GM12878 (cell line): ENCODE measurements around the gene ASCC1. TPM values are rescaled to one million over a fixed set of nuclear protein-coding genes. Genes with fewer than 3 reads are reported as not detected.

ENCODE experiments used
- CBX3 ChIP-seq: fragments of 200-600 bp; sonication (generic); IDR thresholded peaks from 2 replicates; pipeline ENCODE4 v1.6.1; 2016; ENCODE audit warnings: low read depth, borderline replicate concordance
- CHD2 ChIP-seq: IDR thresholded peaks from 2 replicates; pipeline ENCODE4 v1.6.1; 2011; ENCODE audit warnings: low read depth, low read length, improper control_type of control experiment, borderline replicate concordance
- EGR1 ChIP-seq, 2 experiments: IDR thresholded peaks; 1 replicate in 1 of 2; 2 replicates in 1 of 2; pipeline ENCODE4 v1.6.1; 2011 to 2012; ENCODE audit warnings: low read depth in 2 of 2, low read length in 2 of 2, borderline replicate concordance in 1 of 2, mild to moderate bottlenecking in 1 of 2, moderate library complexity in 1 of 2
- HCFC1 ChIP-seq: fragments of 150-350 bp; IDR thresholded peaks from 2 replicates; pipeline ENCODE4 v1.6.1; 2014; ENCODE audit warnings: low read length
- IKZF1 ChIP-seq: fragments of 450-650 bp; conservative IDR thresholded peaks from 2 replicates; pipeline ENCODE4 v1.6.1; 2017; ENCODE audit warnings: antibody characterized with exemption, mild to moderate bottlenecking
- IKZF2 ChIP-seq, 2 experiments: fragments of 450-650 bp; IDR thresholded peaks; 2 replicates each; pipeline ENCODE4 v1.6.1; 2017; ENCODE audit warnings: mild to moderate bottlenecking in 2 of 2, moderate library complexity in 2 of 2
- IRF3 ChIP-seq: fragments of 450-650 bp; IDR thresholded peaks from 2 replicates; pipeline ENCODE4 v1.6.1; 2014; ENCODE audit warnings: mild to moderate bottlenecking
- NFYB ChIP-seq: IDR thresholded peaks from 2 replicates; pipeline ENCODE4 v1.6.1; 2011; ENCODE audit warnings: low read depth, mild to moderate bottlenecking, low read length, improper control_type of control experiment, moderate library complexity; ENCODE audit not compliant: insufficient read depth
- PAX8 ChIP-seq: fragments of 450-650 bp; IDR thresholded peaks from 2 replicates; pipeline ENCODE4 v1.6.1; 2017; ENCODE audit warnings: mild to moderate bottlenecking, moderate library complexity
- PML ChIP-seq: IDR thresholded peaks from 2 replicates; pipeline ENCODE4 v1.6.1; 2012; ENCODE audit warnings: low read length, inconsistent platforms
- POLR2AphosphoS5 ChIP-seq: IDR thresholded peaks from 2 replicates; pipeline ENCODE4 v1.6.1; 2011; ENCODE audit warnings: mild to moderate bottlenecking, low read length, inconsistent platforms
- RB1 ChIP-seq: fragments of 450-650 bp; formaldehyde crosslinking; IDR thresholded peaks from 2 replicates; pipeline ENCODE4 v1.6.1; 2017; ENCODE audit warnings: mild to moderate bottlenecking, borderline replicate concordance
- SRF ChIP-seq, 2 experiments: IDR thresholded peaks; 2 replicates each; pipeline ENCODE4 v1.6.1; 2011; ENCODE audit warnings: low read depth in 2 of 2, low read length in 2 of 2, mild to moderate bottlenecking in 1 of 2, moderate library complexity in 1 of 2
- ZNF217 ChIP-seq: fragments of 450-650 bp; IDR thresholded peaks from 2 replicates; pipeline ENCODE4 v1.6.1; 2017; ENCODE audit warnings: antibody characterized with exemption, mild to moderate bottlenecking
- polyA plus RNA-seq, 11 experiments: library from polyadenylated mRNA; depleted of rRNA in 4 of 11; unstranded in 6 of 11; stranded (reverse) in 5 of 11; fragments of >200 nt; fragmentation: Nextera tagmentation in 4 of 11; fragmentation: Illumina TruSeq in 1 of 11; extraction: Ambion mirVana in 4 of 11; extraction: Trizol in 1 of 11; gene quantifications; 1 replicate in 1 of 11; 2 replicates in 10 of 11; pipeline versions ENCODE4 v1.2.1 to v1.2.3, GENCODE V29; 2011 to 2016; ENCODE audit warnings: inconsistent platforms in 2 of 11, missing spikeins in 2 of 11, low read depth in 1 of 11
- small RNA-seq: library from RNA; depleted of rRNA; stranded (forward); fragments of <200 nt; gene quantifications from one replicate; pipeline ENCODE3, GENCODE V24; 2014
- total RNA-seq, 4 experiments: library from RNA; depleted of rRNA in 3 of 4; stranded (reverse); fragments of >200 nt in 3 of 4; fragmentation: Illumina TruSeq in 1 of 4; extraction: Trizol in 1 of 4; gene quantifications; 2 replicates each; pipeline versions ENCODE4 v1.2.1 to v1.2.3, GENCODE V29; 2013 to 2021
- TF ChIP-seq, protein P1 (sequence below): fragments of 450-650 bp; IDR thresholded peaks from 2 replicates; pipeline ENCODE4 v1.6.1; 2016; ENCODE audit warnings: mild to moderate bottlenecking

ASCC1 gene
- total and polyA plus RNA-seq, 10 of the 15 experiments (the other 5 are each of a cell fraction or from before 2014, with no cell fraction given) = 23.3 to 80.6 (median 42.8) TPM

DNA sequence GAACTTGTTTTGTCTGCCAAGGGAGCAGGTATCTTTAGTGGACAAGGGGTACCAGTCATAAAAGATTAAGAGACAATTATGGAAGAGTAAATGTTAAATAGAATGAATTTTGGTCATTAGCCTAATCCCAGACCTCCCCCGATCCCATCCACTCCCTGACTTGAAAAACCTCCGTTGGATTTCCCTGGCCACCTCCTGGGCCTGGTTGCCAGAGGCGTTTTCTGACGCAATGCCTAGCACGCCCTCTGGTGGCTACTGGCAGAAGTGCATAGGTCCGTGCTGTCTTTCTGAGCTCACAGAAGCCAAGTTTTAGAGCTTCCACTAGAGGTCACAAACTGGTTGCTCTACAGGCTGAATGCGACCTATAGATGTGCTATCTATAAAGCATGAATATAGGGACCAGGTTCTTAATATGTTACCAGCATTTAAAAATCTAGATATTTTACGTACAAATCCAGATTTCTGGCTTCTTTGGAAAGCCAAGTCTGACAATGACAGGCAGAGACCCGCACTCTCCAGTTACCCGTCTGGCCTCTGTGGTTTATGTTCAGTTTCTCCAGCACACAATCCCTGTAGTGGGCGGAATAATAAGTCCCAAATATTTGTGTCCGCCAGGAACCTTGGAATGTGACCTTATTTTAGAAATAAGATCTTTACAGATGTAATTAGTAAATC, 167.5 kb downstream of the ASCC1 start (continued):
- no peak for TF ChIP-seq PML
- TF ChIP-seq IKZF2 (IDR thresholded peaks at IDR 0.05) = no peak; a peak in 1 of 4 replicates
- TF ChIP-seq PAX8 = no peak
- no peak for TF ChIP-seq ZNF217
- TF ChIP-seq, protein P1, sequence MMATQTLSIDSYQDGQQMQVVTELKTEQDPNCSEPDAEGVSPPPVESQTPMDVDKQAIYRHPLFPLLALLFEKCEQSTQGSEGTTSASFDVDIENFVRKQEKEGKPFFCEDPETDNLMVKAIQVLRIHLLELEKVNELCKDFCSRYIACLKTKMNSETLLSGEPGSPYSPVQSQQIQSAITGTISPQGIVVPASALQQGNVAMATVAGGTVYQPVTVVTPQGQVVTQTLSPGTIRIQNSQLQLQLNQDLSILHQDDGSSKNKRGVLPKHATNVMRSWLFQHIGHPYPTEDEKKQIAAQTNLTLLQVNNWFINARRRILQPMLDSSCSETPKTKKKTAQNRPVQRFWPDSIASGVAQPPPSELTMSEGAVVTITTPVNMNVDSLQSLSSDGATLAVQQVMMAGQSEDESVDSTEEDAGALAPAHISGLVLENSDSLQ = no peak
- TF ChIP-seq IRF3 = no peak
- TF ChIP-seq POLR2AphosphoS5 = no peak
- no peak for TF ChIP-seq NFYB
- TF ChIP-seq SRF (IDR thresholded peaks at IDR 0.05; ENCODE audit: low read depth in 2 of 2, low read length in 2 of 2) = no peak
- TF ChIP-seq CHD2 = no peak
- peak; percentile 43; the same call in 1 of the 2 replicates for TF ChIP-seq RB1
- no peak for TF ChIP-seq CBX3
- TF ChIP-seq EGR1 (IDR thresholded peaks at IDR 0.05; ENCODE audit: borderline replicate concordance in 1 of 2, low read depth in 2 of 2, low read length in 2 of 2) = no peak
- no peak for TF ChIP-seq HCFC1
- no peak; the same call in 1 of the 2 replicates for TF ChIP-seq IKZF1

Small RNA genes within 50 kb of the gene (small RNA-seq; reads per million reads assigned to genes)
- not detected for gene RF00019
- gene RF00340 = not detected

Other genes with a start within 250 kb of the ASCC1 start
- gene SPOCK2, start 127.7 kb downstream of the ASCC1 start, total RNA-seq (2014; rRNA removed) = 0.40 and 0.65 TPM in 2 replicates
- 0.28 and 0.31 TPM in 2 replicates for gene SPOCK2, start 127.7 kb downstream of the ASCC1 start, total RNA-seq (2014; rRNA removed; fragmentation: Illumina TruSeq; extraction: Trizol)
- 1.3 and 1.5 TPM in 2 replicates for gene SPOCK2, start 127.7 kb downstream of the ASCC1 start, total RNA-seq (2021)
- 0.53 and 0.83 TPM in 2 replicates for gene SPOCK2, start 127.7 kb downstream of the ASCC1 start, polyA plus RNA-seq (2011; rRNA removed)
- gene SPOCK2, start 127.7 kb downstream of the ASCC1 start, polyA plus RNA-seq (2014; fragmentation: Illumina TruSeq; extraction: Trizol) = 0.06 and 0.47 TPM in 2 replicates
- gene SPOCK2, start 127.7 kb downstream of the ASCC1 start, polyA plus RNA-seq (2014; fragmentation: Nextera tagmentation; extraction: Ambion mirVana) = under 1 TPM; 0.02 TPM
- gene SPOCK2, start 127.7 kb downstream of the ASCC1 start, polyA plus RNA-seq (2014; rRNA removed) = 0.76 and 0.96 TPM in 2 replicates
- under 1 TPM; 0.69 to 0.74 TPM for gene SPOCK2, start 127.7 kb downstream of the ASCC1 start, polyA plus RNA-seq (2016; fragmentation: Nextera tagmentation; extraction: Ambion mirVana)
- 69.0 and 78.1 TPM in 2 replicates for gene ANAPC16, start 264 bp downstream of the ASCC1 start, total RNA-seq (2014; rRNA removed)
- gene ANAPC16, start 264 bp downstream of the ASCC1 start, total RNA-seq (2014; rRNA removed; fragmentation: Illumina TruSeq; extraction: Trizol) = 80.2 and 80.3 TPM in 2 replicates
- 66.9 and 72.7 TPM in 2 replicates for gene ANAPC16, start 264 bp downstream of the ASCC1 start, total RNA-seq (2021)
- 191 and 233 TPM in 2 replicates for gene ANAPC16, start 264 bp downstream of the ASCC1 start, polyA plus RNA-seq (2011; rRNA removed)
- gene ANAPC16, start 264 bp downstream of the ASCC1 start, polyA plus RNA-seq (2014; fragmentation: Illumina TruSeq; extraction: Trizol) = 79.5 and 97.5 TPM in 2 replicates
- gene ANAPC16, start 264 bp downstream of the ASCC1 start, polyA plus RNA-seq (2014; fragmentation: Nextera tagmentation; extraction: Ambion mirVana) = 100 to 1,000 TPM; 178 to 208 TPM
- gene ANAPC16, start 264 bp downstream of the ASCC1 start, polyA plus RNA-seq (2014; rRNA removed) = 89.1 and 123 TPM in 2 replicates
- 100 to 1,000 TPM; 145 to 153 TPM for gene ANAPC16, start 264 bp downstream of the ASCC1 start, polyA plus RNA-seq (2016; fragmentation: Nextera tagmentation; extraction: Ambion mirVana)
- 227 and 228 TPM in 2 replicates for gene DDIT4, start 57.6 kb upstream of the ASCC1 start, total RNA-seq (2014; rRNA removed)
- 75.4 and 76.9 TPM in 2 replicates for gene DDIT4, start 57.6 kb upstream of the ASCC1 start, total RNA-seq (2014; rRNA removed; fragmentation: Illumina TruSeq; extraction: Trizol)
- gene DDIT4, start 57.6 kb upstream of the ASCC1 start, total RNA-seq (2021) = 192 and 210 TPM in 2 replicates
- 181 and 277 TPM in 2 replicates for gene DDIT4, start 57.6 kb upstream of the ASCC1 start, polyA plus RNA-seq (2011; rRNA removed)
- gene DDIT4, start 57.6 kb upstream of the ASCC1 start, polyA plus RNA-seq (2014; fragmentation: Illumina TruSeq; extraction: Trizol) = 35.2 and 44.5 TPM in 2 replicates
- gene DDIT4, start 57.6 kb upstream of the ASCC1 start, polyA plus RNA-seq (2014; fragmentation: Nextera tagmentation; extraction: Ambion mirVana) = 1 to 10 TPM; 2.1 to 5.0 TPM
- gene DDIT4, start 57.6 kb upstream of the ASCC1 start, polyA plus RNA-seq (2014; rRNA removed) = 174 and 190 TPM in 2 replicates
- gene DDIT4, start 57.6 kb upstream of the ASCC1 start, polyA plus RNA-seq (2016; fragmentation: Nextera tagmentation; extraction: Ambion mirVana) = 100 to 1,000 TPM; 245 to 268 TPM
- gene DNAJB12, start 138.6 kb upstream of the ASCC1 start, total RNA-seq (2014; rRNA removed) = 27.0 and 29.9 TPM in 2 replicates
- 16.0 and 18.0 TPM in 2 replicates for gene DNAJB12, start 138.6 kb upstream of the ASCC1 start, total RNA-seq (2014; rRNA removed; fragmentation: Illumina TruSeq; extraction: Trizol)
- gene DNAJB12, start 138.6 kb upstream of the ASCC1 start, total RNA-seq (2021) = 26.9 and 27.7 TPM in 2 replicates
- 4.5 and 10.7 TPM in 2 replicates for gene DNAJB12, start 138.6 kb upstream of the ASCC1 start, polyA plus RNA-seq (2011; rRNA removed)
- gene DNAJB12, start 138.6 kb upstream of the ASCC1 start, polyA plus RNA-seq (2014; fragmentation: Illumina TruSeq; extraction: Trizol) = 11.1 and 19.3 TPM in 2 replicates
- 1 to 10 TPM; 4.6 to 7.6 TPM for gene DNAJB12, start 138.6 kb upstream of the ASCC1 start, polyA plus RNA-seq (2014; fragmentation: Nextera tagmentation; extraction: Ambion mirVana)
- 18.4 and 22.7 TPM in 2 replicates for gene DNAJB12, start 138.6 kb upstream of the ASCC1 start, polyA plus RNA-seq (2014; rRNA removed)
- gene DNAJB12, start 138.6 kb upstream of the ASCC1 start, polyA plus RNA-seq (2016; fragmentation: Nextera tagmentation; extraction: Ambion mirVana) = 10 to 100 TPM; 28.7 to 31.6 TPM